GM21526 (cell line): ENCODE measurements around the gene OR4B1.

ENCODE experiments used
- ATAC-seq: cut with Tn5 transposase; IDR thresholded peaks from one replicate; pipeline ENCODE4 v1.9.1; 2021; ENCODE audit warnings: moderate library complexity; ENCODE audit not compliant: unreplicated experiment, low FRiP score

OR4B1 gene

DNA sequence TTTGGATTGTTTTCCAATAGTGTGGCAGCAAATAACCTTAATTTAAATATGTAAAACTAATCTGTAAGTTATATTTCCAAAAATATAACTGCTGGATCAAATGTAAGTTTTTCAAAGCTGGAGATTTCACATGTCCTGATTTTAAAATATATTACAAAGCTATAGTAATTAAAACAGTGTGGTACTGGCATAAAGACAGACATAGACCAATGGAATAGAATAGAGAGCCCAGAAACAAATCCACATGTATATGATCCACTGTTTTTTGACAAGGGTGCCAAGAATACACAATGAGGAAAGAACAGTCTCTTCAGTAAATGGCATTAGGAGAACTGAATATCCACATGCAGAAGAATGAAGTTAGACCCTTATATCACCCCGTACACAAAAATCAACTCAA lies 32.3 kb downstream of the OR4B1 start:
- ATAC-seq = no peak

DNA sequence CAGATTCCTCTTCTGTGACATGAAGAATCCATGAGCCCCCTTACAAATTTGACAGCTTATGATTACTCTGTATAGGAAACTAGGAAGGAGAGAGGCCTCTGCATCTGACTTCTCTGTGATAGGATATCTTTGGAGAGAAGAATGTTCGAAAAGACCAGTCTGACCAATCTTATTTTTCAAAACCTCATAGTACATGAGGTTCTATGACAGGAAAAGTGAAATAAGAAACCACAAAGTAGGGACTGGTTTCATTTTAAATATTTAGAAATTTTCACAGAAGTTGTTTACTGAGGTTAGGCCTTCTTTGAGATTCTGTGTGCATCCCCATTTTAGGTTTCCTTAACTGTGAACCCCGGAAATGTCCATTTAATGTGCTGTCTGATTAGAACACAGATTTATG lies 45.0 kb downstream of the OR4B1 start:
- ATAC-seq = no peak

DNA sequence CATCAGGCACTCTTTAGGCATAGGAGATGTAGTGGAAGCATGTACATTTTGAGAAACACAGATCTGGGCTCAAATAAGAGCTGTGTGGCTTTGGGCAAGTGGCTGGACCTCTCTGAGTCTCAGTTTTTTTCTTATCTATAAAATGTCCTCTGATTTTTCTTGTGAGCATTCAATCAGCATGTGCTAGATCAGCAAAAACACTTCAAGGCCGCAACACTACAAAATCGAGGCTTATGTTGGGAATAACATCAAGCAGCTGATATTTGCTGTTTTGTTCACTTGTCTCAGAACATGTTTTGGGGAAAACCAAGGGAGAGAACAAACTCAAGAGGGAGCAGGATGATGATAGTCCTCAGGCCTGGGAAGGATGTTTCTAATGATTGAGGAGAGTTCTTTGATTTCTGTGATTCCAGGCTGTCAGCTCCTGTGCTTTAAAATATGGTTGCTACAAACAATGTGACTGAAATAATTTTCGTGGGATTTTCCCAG lies 46.9 kb downstream of the OR4B1 start, which contains the start of gene OR4X1:
TSS of gene OR4X1 (plus strand) at position 439 of the 489 bp plus-strand sequence. CDS start at position 439, 0 bp downstream.
- no peak for ATAC-seq
